ENCODE measurements around the gene INSYN1.
A peak's percentile ranks its signal among the peaks of the same experiment; 100 is the strongest.

The INSYN1 gene

GRCh38 chr15:73784291-73784690, 31.1 kb upstream of the INSYN1 start:
- TF ChIP-seq GATA1 (IDR thresholded peaks at IDR 0.05; ENCODE audit: low read depth, low read length), result no peak
- TF ChIP-seq POLR2A (IDR thresholded peaks at IDR 0.05; ENCODE audit: low read length), result no peak
- no peak for DNase-seq

GRCh38 chr15:73782344-73782959, 29.3 kb upstream of the INSYN1 start:
- no peak for DNase-seq
- no peak for TF ChIP-seq GATA1 (IDR thresholded peaks at IDR 0.05; ENCODE audit: low read depth, low read length)
- TF ChIP-seq POLR2A (IDR thresholded peaks at IDR 0.05; ENCODE audit: low read length), result no peak

GRCh38 chr15:73781038-73781925, 28.1 kb upstream of the INSYN1 start:
- DNase-seq, result peak in 1 of 2 experiments; percentile 33
- no peak for TF ChIP-seq POLR2A (IDR thresholded peaks at IDR 0.05; ENCODE audit: low read length)
- TF ChIP-seq GATA1 (IDR thresholded peaks at IDR 0.05; ENCODE audit: low read depth, low read length), result no peak

- DNase-seq, result no peak
- no peak for TF ChIP-seq GATA1 (IDR thresholded peaks at IDR 0.05; ENCODE audit: low read depth, low read length)
- no peak for TF ChIP-seq POLR2A (IDR thresholded peaks at IDR 0.05; ENCODE audit: low read length)
These were observed 26.8 kb upstream of the INSYN1 start for GRCh38 chr15:73779974-73780373.

GRCh38 chr15:73777741-73778140, 24.6 kb upstream of the INSYN1 start:
- no peak for DNase-seq
- no peak for TF ChIP-seq GATA1 (IDR thresholded peaks at IDR 0.05; ENCODE audit: low read depth, low read length)
- no peak for TF ChIP-seq POLR2A (IDR thresholded peaks at IDR 0.05; ENCODE audit: low read length)

- TF ChIP-seq POLR2A (IDR thresholded peaks at IDR 0.05; ENCODE audit: low read length) (no peak), GATA1 (IDR thresholded peaks at IDR 0.05; ENCODE audit: low read depth, low read length) (no peak)
These were observed 20.3 kb upstream of the INSYN1 start for GRCh38 chr15:73773428-73773827.

GRCh38 chr15:73771385-73772045, 18.4 kb upstream of the INSYN1 start:
- no peak for DNase-seq
- TF ChIP-seq POLR2A (IDR thresholded peaks at IDR 0.05; ENCODE audit: low read length), result no peak
- TF ChIP-seq GATA1 (IDR thresholded peaks at IDR 0.05; ENCODE audit: low read depth, low read length), result no peak

More at GRCh38 chr15:73773428-73773827, 20.3 kb upstream of the INSYN1 start:
- no peak for DNase-seq

GRCh38 chr15:73770050-73770449, 16.9 kb upstream of the INSYN1 start:
- no peak for DNase-seq
- TF ChIP-seq GATA1 (IDR thresholded peaks at IDR 0.05; ENCODE audit: low read depth, low read length), result no peak
- no peak for TF ChIP-seq POLR2A (IDR thresholded peaks at IDR 0.05; ENCODE audit: low read length)

- no peak for TF ChIP-seq GATA1 (IDR thresholded peaks at IDR 0.05; ENCODE audit: low read depth, low read length)
- no peak for TF ChIP-seq POLR2A (IDR thresholded peaks at IDR 0.05; ENCODE audit: low read length)
- DNase-seq, result no peak
These were observed 14.8 kb upstream of the INSYN1 start for GRCh38 chr15:73767806-73768501.

- TF ChIP-seq GATA1 (IDR thresholded peaks at IDR 0.05; ENCODE audit: low read depth, low read length) (no peak), POLR2A (IDR thresholded peaks at IDR 0.05; ENCODE audit: low read length) (no peak)
- no peak for DNase-seq
These were observed 13.4 kb upstream of the INSYN1 start for GRCh38 chr15:73766598-73766997.

GRCh38 chr15:73765778-73766177, 12.6 kb upstream of the INSYN1 start:
- no peak for DNase-seq
- TF ChIP-seq POLR2A (IDR thresholded peaks at IDR 0.05; ENCODE audit: low read length), result no peak
- TF ChIP-seq GATA1 (IDR thresholded peaks at IDR 0.05; ENCODE audit: low read depth, low read length), result no peak

GRCh38 chr15:73763931-73764330, 10.8 kb upstream of the INSYN1 start:
- no peak for TF ChIP-seq POLR2A (IDR thresholded peaks at IDR 0.05; ENCODE audit: low read length)
- no peak for TF ChIP-seq GATA1 (IDR thresholded peaks at IDR 0.05; ENCODE audit: low read depth, low read length)
- no peak for DNase-seq
